ENCODE measurements around the gene BDKRB2.

The BDKRB2 gene

GRCh38 chr14:96176275-96176674 is 28.4 kb upstream of the BDKRB2 start:
- DNase-seq (ENCODE audit: extremely low read depth in 1 of 2, low read depth in 1 of 2): no peak

- DNase-seq (ENCODE audit: extremely low read depth in 1 of 2, low read depth in 1 of 2): no peak
Observed at GRCh38 chr14:96176811-96177211, 27.8 kb upstream of the BDKRB2 start.

- DNase-seq (ENCODE audit: extremely low read depth in 1 of 2, low read depth in 1 of 2): no peak
Observed at GRCh38 chr14:96177766-96178375, 26.8 kb upstream of the BDKRB2 start.

- DNase-seq (ENCODE audit: extremely low read depth in 1 of 2, low read depth in 1 of 2): no peak
Observed at GRCh38 chr14:96178461-96179321, 25.9 kb upstream of the BDKRB2 start.

- no peak for DNase-seq (ENCODE audit: extremely low read depth in 1 of 2, low read depth in 1 of 2)
Observed at GRCh38 chr14:96180043-96180874, 24.4 kb upstream of the BDKRB2 start.

GRCh38 chr14:96181186-96182056 is 23.2 kb upstream of the BDKRB2 start:
- DNase-seq (ENCODE audit: extremely low read depth in 1 of 2, low read depth in 1 of 2): no peak

- no peak for DNase-seq (ENCODE audit: extremely low read depth in 1 of 2, low read depth in 1 of 2)
Observed at GRCh38 chr14:96182546-96182945, 22.1 kb upstream of the BDKRB2 start.

- no peak for DNase-seq (ENCODE audit: extremely low read depth in 1 of 2, low read depth in 1 of 2)
Observed at GRCh38 chr14:96184737-96185136, 19.9 kb upstream of the BDKRB2 start.

- no peak for DNase-seq (ENCODE audit: extremely low read depth in 1 of 2, low read depth in 1 of 2)
Observed at GRCh38 chr14:96187216-96188031, 17.2 kb upstream of the BDKRB2 start.

- no peak for DNase-seq (ENCODE audit: extremely low read depth in 1 of 2, low read depth in 1 of 2)
Observed at GRCh38 chr14:96189281-96189711, 15.3 kb upstream of the BDKRB2 start.

- no peak for DNase-seq (ENCODE audit: extremely low read depth in 1 of 2, low read depth in 1 of 2)
Observed at GRCh38 chr14:96191353-96191752, 13.3 kb upstream of the BDKRB2 start.

GRCh38 chr14:96191841-96192462 is 12.7 kb upstream of the BDKRB2 start:
- no peak for DNase-seq (ENCODE audit: extremely low read depth in 1 of 2, low read depth in 1 of 2)

- DNase-seq (ENCODE audit: extremely low read depth in 1 of 2, low read depth in 1 of 2): no peak
Observed at GRCh38 chr14:96192975-96193805, 11.4 kb upstream of the BDKRB2 start.

- DNase-seq (ENCODE audit: extremely low read depth in 1 of 2, low read depth in 1 of 2): no peak
Observed at GRCh38 chr14:96194262-96194656, 10.4 kb upstream of the BDKRB2 start.

GRCh38 chr14:96194657-96195431 is 9.8 kb upstream of the BDKRB2 start:
- no peak for DNase-seq (ENCODE audit: extremely low read depth in 1 of 2, low read depth in 1 of 2)

GRCh38 chr14:96195441-96196081 is 9.1 kb upstream of the BDKRB2 start:
- DNase-seq (ENCODE audit: extremely low read depth in 1 of 2, low read depth in 1 of 2): no peak

Data from stimulated activated CD8-positive, alpha-beta memory T cell treated with anti-CD3 and anti-CD28 coated beads, Interleukin-7, amount 100 ng/mL, for 48 hours (primary cell).